HG02610 (cell line): ENCODE measurements around the gene ABHD16B.

ENCODE experiments used
- ATAC-seq: cut with Tn5 transposase; IDR thresholded peaks from one replicate; pipeline ENCODE4 v1.9.1; 2021; ENCODE audit warnings: mild to moderate bottlenecking, moderate library complexity; ENCODE audit not compliant: unreplicated experiment

ABHD16B gene

GRCh38 chr20:63894358-63895201, 33.3 kb downstream of the ABHD16B start, which contains the start of gene DNAJC5:
Gene DNAJC5 (plus strand): TSS chr20:63895126. CDS start chr20:63928346, 33,220 bp downstream.
- peak; percentile 78 for ATAC-seq

DNA sequence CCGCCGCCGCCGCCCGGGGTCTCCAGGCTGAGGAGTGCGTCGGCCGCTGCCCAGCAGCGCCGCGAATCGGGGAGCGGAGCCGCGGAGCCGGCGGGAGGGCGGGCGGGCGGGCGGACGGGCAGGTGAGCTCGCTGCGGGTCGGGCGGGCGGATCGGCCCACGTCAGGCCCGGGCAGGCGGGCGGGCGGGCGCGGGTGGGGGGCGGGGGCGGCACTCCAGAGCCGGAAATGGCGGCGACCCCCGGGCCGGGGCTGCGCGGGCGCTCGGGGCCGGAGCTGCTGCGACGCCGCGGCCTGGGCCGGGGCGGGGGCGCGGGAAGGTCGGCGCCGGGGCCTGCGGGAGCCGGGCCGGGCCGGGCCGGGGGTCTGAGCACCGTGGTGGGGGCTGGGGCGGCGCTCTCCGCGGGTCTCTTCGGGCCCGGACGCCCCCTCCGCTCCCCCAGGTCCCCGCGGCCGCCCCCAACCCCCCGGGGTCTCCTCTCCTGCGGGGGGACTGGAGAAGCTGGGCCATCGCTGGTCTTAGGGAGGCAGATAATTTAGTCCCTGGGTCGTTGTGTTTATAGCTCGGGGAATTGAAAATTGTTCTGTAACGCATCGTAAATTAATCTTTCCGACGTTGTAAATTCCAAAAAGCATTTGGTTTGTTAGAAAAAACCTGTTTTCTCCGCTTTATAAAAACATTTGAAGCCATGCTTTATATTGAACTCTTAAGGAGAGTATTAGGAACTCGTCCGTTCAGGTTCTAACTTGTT, 34.1 kb downstream of the ABHD16B start:
- ATAC-seq: peak; percentile 4

GRCh38 chr20:63895952-63896263, 34.6 kb downstream of the ABHD16B start:
- ATAC-seq: no peak

- no peak for ATAC-seq
Measured at GRCh38 chr20:63896264-63897105, 35.2 kb downstream of the ABHD16B start.

DNA sequence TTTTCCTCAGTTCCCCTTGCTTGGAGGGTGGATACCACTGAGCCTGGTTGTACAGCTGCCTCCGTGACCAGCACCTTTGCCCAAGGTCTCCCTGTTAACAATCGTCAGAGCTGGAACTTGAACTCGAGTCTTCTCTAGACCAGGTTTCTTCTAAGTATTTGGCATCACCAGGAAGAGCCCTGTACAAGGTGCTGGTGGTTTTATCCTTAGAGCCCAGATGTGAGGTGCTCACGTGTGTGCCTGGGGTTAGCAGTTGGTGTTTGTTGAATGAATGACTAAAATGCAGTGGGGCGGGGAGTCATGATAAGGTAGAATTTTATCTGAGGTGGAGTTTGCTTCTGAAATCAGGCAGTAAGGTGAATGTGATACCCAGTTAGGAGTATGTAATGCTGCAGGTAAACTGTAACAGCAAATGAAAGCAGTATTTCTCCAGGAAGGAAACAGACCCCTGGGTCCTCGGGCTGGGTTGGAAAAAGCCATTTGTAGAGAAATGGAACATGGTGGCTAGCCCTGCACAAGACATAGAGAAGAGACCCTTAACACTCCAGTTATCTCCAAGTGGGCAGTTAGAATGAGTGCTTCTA, 36.8 kb downstream of the ABHD16B start:
- ATAC-seq: no peak

GRCh38 chr20:63898882-63899558, 37.7 kb downstream of the ABHD16B start:
- ATAC-seq: no peak

DNA sequence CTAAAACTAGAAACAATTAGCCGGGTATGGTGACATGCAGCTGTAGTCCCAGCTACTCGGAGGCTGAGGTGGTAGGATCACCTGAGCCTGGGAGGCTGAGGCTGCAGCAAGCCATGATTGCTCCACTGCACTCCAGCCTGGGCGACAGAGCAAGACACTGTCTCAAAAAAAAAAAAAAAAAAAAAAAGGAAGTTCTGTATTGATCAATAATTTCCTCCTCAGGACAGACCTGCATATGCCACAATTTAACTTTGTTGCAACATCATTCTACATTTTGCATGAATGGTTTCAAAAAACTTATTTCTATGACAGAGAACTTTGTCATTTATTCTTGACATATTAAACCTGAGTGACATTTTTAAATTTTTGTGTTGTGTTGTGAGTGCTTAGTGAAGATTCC, 39.1 kb downstream of the ABHD16B start:
- no peak for ATAC-seq

GRCh38 chr20:63903796-63904561, 42.7 kb downstream of the ABHD16B start:
- no peak for ATAC-seq

GRCh38 chr20:63908008-63908682, 46.8 kb downstream of the ABHD16B start:
- ATAC-seq: peak; percentile 38

DNA sequence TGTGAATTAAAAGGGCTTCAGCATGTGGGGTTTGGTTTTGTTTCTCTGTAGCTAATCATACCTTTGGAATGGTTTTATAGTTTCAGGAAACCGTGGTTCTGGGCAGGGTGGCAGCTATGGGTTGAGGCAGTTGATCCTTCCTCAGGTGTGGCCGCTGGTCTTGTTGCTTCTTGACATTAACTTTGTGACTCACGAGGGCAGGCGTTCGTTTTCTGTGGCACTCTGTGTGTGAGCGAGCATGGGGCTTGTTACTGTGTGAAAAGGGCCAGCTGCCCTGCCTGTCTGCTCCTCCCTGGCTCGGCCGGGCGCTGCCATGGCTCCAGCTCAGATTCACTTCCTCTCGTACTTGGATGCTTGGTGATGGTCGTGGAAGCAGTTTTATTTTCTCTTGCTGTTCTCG, 49.9 kb downstream of the ABHD16B start:
- no peak for ATAC-seq
